ENCODE results near the gene KLF12. TPM values are rescaled to one million over a fixed set of nuclear protein-coding genes. Genes with fewer than 3 reads are reported as not detected.
A peak's percentile ranks its signal among the peaks of the same experiment; 100 is the strongest.

The KLF12 gene
- total and polyA plus RNA-seq, 2 donors (not counting 1 experiment from before 2014, with no cell fraction given), result 11.4 to 18.2 TPM

GRCh38 chr13:74168263-74168675 lies 34.1 kb upstream of the KLF12 start:
- no peak for TF ChIP-seq EZH2 (IDR thresholded peaks at IDR 0.05; ENCODE audit: low read length, missing control alignments)
- no peak for TF ChIP-seq CTCF (conservative IDR thresholded peaks at IDR 0.05 in 1 of 2, IDR thresholded peaks at IDR 0.05 in 1 of 2; ENCODE audit: low read depth in 1 of 2, low read length in 2 of 2)
- Histone ChIP-seq H3K4me2 (ENCODE audit: extremely low read depth, insufficient read depth, low read length) (no peak overlapping the region), H3K4me1 (ENCODE audit: control insufficient read depth, extremely low read depth, insufficient read depth, low read length) (no peaks in the 10 kb centered on the region), H3K27me3 (ENCODE audit: control insufficient read depth, insufficient read depth, low read length) (no peaks in the 10 kb centered on the region), H3K79me2 (ENCODE audit: control insufficient read depth, insufficient read depth, low read length) (no peaks in the 10 kb centered on the region), H4K20me1 (ENCODE audit: control insufficient read depth, extremely low read depth, insufficient read depth, low read length) (no peaks in the 10 kb centered on the region), H2AFZ (ENCODE audit: low read length) (peak overlapping the region; percentile 7), H3K36me3 (ENCODE audit: control insufficient read depth, insufficient read depth, low read length) (no peaks in the 10 kb centered on the region), H3K9ac (ENCODE audit: insufficient read depth, low read length) (no peak overlapping the region), H3K27ac (ENCODE audit: insufficient read depth, low read length) (no peak overlapping the region), H3K9me3 (ENCODE audit: control insufficient read depth, insufficient read depth, low read depth, low read length) (no peaks in the 10 kb centered on the region), H3K4me3 (replicated peaks in 1 of 4; ENCODE audit: control extremely low read depth in 1 of 4, insufficient read depth in 1 of 4, low read depth in 3 of 4, low read length in 4 of 4) (no peak overlapping the region)
- DNase-seq (ENCODE audit: low read depth in 2 of 2), result no peak

DNA sequence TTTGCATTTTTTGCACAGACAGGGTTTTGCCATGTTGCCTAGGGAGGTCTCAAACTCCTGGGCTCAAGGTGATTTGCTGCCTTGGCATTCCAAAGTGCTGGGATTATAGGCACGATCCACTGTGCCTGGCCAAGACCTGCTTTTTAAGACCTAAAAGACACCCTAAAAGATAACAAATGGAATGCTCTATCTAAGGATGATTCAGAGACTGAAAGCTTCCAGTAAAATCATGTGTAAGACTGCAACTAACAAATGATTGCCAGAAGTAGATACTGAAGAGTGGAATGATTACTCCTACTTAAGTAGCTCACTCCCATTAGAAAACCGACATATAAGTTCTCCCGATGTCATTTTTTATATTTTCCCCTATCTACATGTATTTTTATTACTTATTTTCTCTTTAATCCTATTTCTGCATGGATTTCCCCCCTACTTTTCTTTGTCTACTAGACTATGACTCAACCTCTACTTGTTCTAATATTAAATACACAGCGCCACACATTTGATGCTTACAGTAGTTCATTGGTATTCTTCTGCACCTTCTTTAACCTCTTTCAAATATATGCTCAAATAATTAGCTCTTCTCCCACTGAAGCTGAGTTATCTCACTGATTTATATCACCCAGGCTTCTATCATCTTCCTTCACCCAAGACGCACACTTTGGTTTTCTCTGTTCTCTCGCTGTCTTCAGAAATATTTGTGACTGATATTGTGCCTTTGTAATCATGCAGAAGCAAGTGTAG lies 32.2 kb upstream of the KLF12 start:
- no peaks in the 10 kb centered on the region for H4K20me1 ChIP-seq (ENCODE audit: control insufficient read depth, extremely low read depth, insufficient read depth, low read length)
- no peaks in the 10 kb centered on the region for H3K4me1 ChIP-seq (ENCODE audit: control insufficient read depth, extremely low read depth, insufficient read depth, low read length)
- no peak for TF ChIP-seq CTCF (conservative IDR thresholded peaks at IDR 0.05 in 1 of 2, IDR thresholded peaks at IDR 0.05 in 1 of 2; ENCODE audit: low read depth in 1 of 2, low read length in 2 of 2)
- no peak for TF ChIP-seq EZH2 (IDR thresholded peaks at IDR 0.05; ENCODE audit: low read length, missing control alignments)
- H3K27me3 ChIP-seq (ENCODE audit: control insufficient read depth, insufficient read depth, low read length), result no peaks in the 10 kb centered on the region
- H3K79me2 ChIP-seq (ENCODE audit: control insufficient read depth, insufficient read depth, low read length), result no peaks in the 10 kb centered on the region
- H3K36me3 ChIP-seq (ENCODE audit: control insufficient read depth, insufficient read depth, low read length), result no peaks in the 10 kb centered on the region
- H3K4me3 ChIP-seq (replicated peaks in 1 of 4; ENCODE audit: control extremely low read depth in 1 of 4, insufficient read depth in 1 of 4, low read depth in 3 of 4, low read length in 4 of 4), result no peak overlapping the region
- H2AFZ ChIP-seq (ENCODE audit: low read length), result no peak overlapping the region
- no peak overlapping the region for H3K4me2 ChIP-seq (ENCODE audit: extremely low read depth, insufficient read depth, low read length)
- no peak overlapping the region for H3K9ac ChIP-seq (ENCODE audit: insufficient read depth, low read length)
- no peak overlapping the region for H3K27ac ChIP-seq (ENCODE audit: insufficient read depth, low read length)
- peak in 1 of 2 donors; percentile 39 for DNase-seq (ENCODE audit: low read depth in 2 of 2)
- H3K9me3 ChIP-seq (ENCODE audit: control insufficient read depth, insufficient read depth, low read depth, low read length), result no peaks in the 10 kb centered on the region

DNA sequence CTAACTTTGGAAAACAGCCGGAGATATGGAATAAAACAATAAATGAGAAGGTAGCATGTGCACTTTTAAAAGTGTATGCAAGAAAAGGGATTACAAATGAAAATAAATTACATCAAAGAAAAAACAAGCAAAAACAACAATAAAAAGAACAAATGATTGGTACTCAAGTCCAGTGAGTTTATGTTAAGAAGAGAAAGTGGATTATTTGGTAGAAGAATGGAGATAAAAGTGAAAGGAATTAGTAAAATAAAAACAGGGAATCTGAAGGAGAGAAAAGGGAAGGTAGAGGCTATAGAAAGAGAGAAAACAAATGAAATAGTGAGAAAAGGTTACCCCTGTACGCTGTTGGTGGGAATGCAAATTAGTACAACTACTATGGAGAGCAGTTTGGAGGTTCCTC lies 28.6 kb upstream of the KLF12 start:
- no peaks in the 10 kb centered on the region for H3K79me2 ChIP-seq (ENCODE audit: control insufficient read depth, insufficient read depth, low read length)
- H3K4me1 ChIP-seq (ENCODE audit: control insufficient read depth, extremely low read depth, insufficient read depth, low read length), result peaks cover 3% of the 10 kb centered on the region
- H3K27me3 ChIP-seq (ENCODE audit: control insufficient read depth, insufficient read depth, low read length), result no peaks in the 10 kb centered on the region
- no peak overlapping the region for H2AFZ ChIP-seq (ENCODE audit: low read length)
- no peaks in the 10 kb centered on the region for H3K36me3 ChIP-seq (ENCODE audit: control insufficient read depth, insufficient read depth, low read length)
- no peak for TF ChIP-seq EZH2 (IDR thresholded peaks at IDR 0.05; ENCODE audit: low read length, missing control alignments)
- TF ChIP-seq CTCF (conservative IDR thresholded peaks at IDR 0.05 in 1 of 2, IDR thresholded peaks at IDR 0.05 in 1 of 2; ENCODE audit: low read depth in 1 of 2, low read length in 2 of 2), result no peak
- H3K9ac ChIP-seq (ENCODE audit: insufficient read depth, low read length), result no peak overlapping the region
- H3K4me2 ChIP-seq (ENCODE audit: extremely low read depth, insufficient read depth, low read length), result no peak overlapping the region
- no peaks in the 10 kb centered on the region for H4K20me1 ChIP-seq (ENCODE audit: control insufficient read depth, extremely low read depth, insufficient read depth, low read length)
- no peak for DNase-seq (ENCODE audit: low read depth in 2 of 2)
- H3K27ac ChIP-seq (ENCODE audit: insufficient read depth, low read length), result no peak overlapping the region
- no peaks in the 10 kb centered on the region for H3K9me3 ChIP-seq (ENCODE audit: control insufficient read depth, insufficient read depth, low read depth, low read length)
- no peak overlapping the region for H3K4me3 ChIP-seq (replicated peaks in 1 of 4; ENCODE audit: control extremely low read depth in 1 of 4, insufficient read depth in 1 of 4, low read depth in 3 of 4, low read length in 4 of 4)
